Activated CD8-positive, alpha-beta memory T cell treated with anti-CD3 and anti-CD28 coated beads, Interleukin-2, amount 50 U/mL, for 1 hour (primary cell): ENCODE results near the gene MRPL9.
A peak's percentile ranks its signal among the peaks of the same experiment; 100 is the strongest.

Experiments
- DNase-seq: peaks from one replicate; pipeline ENCODE4 v3.0.0-alpha.2; 2020; ENCODE audit errors: extremely low read depth

MRPL9 gene

DNA sequence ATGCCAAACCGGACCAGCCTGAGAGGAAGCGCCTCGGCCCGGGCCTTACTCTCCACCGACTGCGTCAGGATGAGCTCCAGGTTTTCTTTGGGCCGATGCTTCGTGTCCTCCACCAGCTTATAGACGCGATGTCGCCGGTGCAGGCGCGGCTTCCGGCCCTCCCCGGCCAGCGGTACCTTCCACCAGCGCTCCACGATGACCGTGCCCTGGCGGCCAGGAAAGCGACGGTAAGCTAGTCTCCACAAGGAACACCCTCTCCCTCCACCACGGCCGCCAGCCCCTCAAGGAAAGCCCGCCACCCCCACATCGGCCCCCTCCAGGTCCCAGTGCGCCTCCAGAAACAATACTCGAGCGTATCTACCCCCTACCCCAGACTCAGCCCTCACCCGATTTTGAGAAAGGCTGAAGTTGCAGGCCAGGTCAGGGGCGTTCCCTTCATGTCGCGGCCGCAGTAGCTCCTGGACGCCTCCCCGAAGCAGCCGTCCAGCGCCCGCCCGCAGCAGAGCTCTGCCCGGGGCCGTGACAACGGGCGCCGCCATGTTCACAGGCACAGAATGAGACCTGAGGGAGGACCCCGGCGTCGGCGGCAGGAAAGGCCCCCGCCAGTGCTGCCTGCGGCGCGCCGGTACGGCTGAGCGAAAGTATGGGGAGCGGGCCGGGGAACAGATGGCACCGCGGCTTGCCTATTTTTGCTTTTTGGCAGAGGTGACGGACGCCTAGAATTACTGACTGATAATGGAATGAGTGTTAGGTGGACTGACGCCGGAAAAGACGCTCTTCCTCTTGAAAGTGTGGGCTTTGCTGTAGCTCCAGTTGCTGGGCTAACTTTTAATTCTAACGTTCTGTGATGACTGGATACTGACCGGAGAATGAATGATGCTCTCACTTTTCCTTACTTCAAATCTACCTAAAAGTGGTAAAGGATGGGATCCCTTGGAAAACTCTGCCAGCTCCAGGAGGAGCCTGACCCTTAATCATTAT, at the start of gene MRPL9:
Gene MRPL9, minus strand, starts transcription at position 556 of the 981 bp plus-strand sequence. Its CDS starts 17 bp downstream, at position 539.
- peak; percentile 49 for DNase-seq

DNA sequence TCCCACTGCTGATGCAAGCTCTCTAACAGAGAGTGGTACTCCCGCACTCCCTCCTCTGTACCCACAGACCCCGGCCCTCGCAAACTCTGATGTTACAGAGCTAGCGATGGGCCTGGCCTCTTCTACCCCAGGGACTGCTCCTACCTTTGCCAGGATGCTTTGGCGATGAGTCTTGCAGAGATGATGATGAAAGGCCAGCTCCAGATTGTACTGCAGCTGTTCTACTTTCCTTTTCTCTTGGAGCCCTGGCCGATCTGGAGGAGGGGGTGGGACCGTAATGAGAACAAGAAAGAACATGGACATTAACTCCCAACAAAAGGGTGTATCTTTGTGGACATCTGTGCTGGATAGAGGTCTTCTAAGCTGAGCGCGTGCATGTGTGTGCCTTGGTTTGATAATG, 47.9 kb upstream of the MRPL9 start:
- DNase-seq = no peak

- DNase-seq = no peak
Observed at GRCh38 chr1:151809985-151810556, 46.8 kb upstream of the MRPL9 start.

GRCh38 chr1:151809290-151809984, 46.1 kb upstream of the MRPL9 start:
- DNase-seq = no peak

- no peak for DNase-seq
Observed at GRCh38 chr1:151807766-151808165, 44.5 kb upstream of the MRPL9 start.

DNA sequence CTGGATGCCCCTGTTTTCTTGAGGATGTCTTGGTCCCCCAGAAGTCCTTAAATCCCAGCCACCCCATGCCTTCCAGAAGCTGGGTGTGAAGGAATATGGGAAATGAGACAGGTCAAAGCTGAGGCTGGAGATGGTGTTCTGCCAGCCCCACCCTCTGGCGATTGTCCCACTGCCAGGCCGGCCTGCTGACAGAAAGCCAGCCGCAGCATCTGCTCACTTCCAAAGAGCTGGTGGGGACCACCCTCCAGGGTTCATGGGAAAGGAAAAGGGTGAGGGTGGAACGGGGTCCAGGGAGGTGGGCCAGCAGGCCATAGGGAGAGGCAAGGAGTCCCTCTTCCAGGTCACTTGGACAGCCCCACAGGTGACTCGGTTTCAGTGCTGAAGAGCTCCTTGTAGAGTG, 43.8 kb upstream of the MRPL9 start:
- no peak for DNase-seq

GRCh38 chr1:151806170-151806569, 42.9 kb upstream of the MRPL9 start:
- DNase-seq = no peak

GRCh38 chr1:151805066-151805820, 41.9 kb upstream of the MRPL9 start, which contains the start of gene LINGO4:
LINGO4 (minus strand) TSS chr1:151805419; CDS start chr1:151802704, 2,715 bp downstream.
- DNase-seq = no peak

GRCh38 chr1:151803915-151804314, 40.6 kb upstream of the MRPL9 start:
- no peak for DNase-seq

- no peak for DNase-seq
Observed at GRCh38 chr1:151803164-151803563, 39.9 kb upstream of the MRPL9 start.

DNA sequence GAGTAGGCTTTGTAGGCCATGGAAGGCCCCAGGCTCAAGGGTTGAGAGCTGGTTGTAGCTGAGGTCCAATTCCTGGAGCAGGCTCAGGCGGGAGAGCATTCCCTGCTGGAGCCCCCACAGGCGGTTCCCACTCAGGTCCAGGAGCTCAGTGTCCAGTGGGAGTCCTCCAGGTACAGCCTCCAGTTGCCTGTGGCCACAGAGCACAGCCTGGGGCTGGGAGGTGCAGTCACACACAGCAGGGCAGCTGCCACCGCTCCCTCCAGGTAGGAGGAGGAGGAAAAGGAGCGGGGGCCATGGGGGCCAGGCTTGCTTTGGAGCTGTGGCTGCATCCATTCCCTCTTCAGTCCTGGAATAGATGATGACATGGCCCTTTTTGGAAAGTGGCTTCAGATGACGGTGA, 39.1 kb upstream of the MRPL9 start:
- DNase-seq = no peak

- no peak for DNase-seq
Observed at GRCh38 chr1:151801846-151802245, 38.5 kb upstream of the MRPL9 start.

DNA sequence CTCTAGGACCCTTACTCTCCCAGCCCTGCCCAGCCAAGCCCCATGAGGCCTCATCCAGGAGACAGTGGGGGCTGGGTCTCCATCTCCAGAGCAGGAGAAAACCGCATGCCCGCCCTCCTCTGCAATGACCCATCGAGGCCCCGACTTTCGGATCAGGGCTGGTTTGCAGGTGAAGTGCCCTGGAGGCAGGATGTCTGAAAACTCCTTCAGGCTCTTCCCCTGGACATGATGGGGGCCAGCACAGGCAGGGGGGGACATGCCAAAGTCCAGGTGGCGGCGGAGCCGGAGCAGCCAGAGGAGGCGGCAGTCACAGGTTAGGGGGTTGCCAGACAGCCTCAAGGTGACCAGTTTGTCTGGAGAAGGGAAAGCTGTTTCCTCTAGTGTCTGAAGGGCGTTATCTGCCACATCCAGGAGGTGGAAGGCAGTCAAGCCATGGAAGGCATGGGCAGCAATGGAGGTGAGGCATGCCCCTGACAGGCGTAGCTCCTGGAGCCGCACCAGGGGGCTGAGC, 38.1 kb upstream of the MRPL9 start:
- no peak for DNase-seq

GRCh38 chr1:151800830-151801229, 37.5 kb upstream of the MRPL9 start:
- DNase-seq = no peak

- DNase-seq = no peak
Observed at GRCh38 chr1:151799179-151800022, 36.1 kb upstream of the MRPL9 start.

DNA sequence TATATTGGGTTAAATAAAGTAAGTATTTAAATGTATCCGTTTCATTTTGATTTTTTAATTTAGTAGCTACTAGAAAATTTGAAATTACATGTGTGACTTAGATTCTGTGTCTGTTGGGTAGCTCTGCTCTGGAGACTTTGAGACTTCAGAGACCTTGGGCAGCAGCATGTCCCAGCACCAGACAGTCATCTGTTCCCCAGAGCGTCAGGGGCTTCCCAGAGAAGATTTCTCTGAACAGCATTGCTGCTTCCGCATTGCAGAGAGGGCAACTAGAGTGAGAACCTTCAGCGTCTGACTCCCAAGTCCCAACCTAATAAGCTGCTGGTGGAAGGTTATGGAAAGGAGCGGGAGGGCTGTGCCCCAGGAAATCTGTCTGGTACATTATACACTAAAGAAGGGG, 35.3 kb upstream of the MRPL9 start:
- no peak for DNase-seq

DNA sequence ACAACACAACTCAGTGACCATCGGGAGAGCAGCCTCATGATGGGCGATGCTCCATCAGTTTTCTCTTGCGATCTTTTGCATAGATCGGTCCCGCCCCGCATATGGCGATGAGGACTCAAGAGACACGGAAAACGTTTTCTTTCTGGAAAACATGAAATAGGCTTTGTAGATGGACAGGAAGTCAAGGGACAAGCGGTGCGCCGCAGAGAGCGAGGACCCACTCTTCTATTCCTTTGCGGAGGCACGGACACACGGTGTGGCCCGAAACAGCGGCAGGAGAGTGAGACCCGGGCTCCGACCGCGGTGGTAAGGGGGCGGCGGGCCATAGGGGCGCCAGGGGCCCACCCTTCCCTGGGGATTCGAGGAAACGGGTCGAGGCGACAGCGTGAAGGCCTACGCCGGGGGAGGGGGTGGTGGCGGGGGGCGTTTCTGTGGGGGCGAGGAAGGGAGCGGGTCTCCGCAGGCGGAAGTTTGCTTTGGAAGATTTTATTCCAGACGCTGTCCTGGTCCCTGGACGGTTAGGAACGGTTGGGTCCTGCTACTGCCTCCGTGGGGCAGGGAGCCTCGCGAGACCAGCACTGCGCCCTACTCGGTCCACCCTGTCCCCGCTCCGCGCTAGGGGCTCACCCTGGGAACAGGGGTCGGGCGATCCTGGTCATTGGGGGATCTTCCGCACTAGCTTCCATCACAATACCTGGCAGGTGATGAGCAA, 27.8 kb upstream of the MRPL9 start:
- DNase-seq = no peak

DNA sequence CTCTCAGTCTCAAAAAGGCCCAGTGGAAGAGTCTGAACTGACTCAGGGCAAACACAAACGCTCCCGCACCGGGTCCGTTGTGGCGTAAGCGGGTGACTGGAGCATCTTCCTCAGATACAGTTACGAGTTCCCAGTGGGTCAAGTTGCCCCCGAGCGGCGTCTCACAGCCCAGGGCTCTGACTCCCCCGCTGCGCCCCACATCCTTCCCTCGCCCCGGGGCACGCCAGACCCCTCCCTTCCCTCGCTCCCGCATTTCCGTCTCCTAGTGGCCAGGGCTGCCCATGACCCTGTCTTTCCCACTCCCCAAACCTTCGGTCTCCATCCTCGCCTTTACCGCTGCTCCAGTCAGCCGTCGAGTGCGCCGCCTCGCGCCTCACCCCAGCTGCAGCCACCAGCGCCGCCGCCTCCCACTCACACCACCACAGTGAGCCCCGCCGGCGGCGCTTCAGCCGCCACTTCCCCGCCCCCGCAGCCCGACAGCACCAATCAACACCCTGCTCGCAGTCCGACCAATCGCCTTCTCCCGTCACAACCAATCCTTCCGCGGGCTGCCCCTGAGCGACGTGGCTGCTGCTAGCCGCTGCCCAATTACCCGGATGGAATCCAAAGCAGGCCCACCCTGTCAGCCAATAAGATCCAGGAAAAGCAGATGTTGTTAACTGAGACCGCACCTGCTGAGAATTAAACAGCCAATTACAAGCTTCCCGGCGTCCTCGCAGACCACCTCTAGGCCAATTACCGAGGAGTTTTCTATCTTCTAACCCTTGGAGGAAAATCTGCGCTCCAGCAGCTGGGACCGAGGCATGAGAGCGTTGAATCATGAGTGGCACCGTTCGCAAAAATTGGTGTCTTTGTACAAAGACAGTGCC, 27.0 kb upstream of the MRPL9 start, which contains the start of gene TDRKH:
Gene TDRKH, minus strand, starts transcription at position 430 of the 869 bp plus-strand sequence. CDS start 7,478 bp downstream, outside the sequence.
- peak; percentile 97 for DNase-seq

DNA sequence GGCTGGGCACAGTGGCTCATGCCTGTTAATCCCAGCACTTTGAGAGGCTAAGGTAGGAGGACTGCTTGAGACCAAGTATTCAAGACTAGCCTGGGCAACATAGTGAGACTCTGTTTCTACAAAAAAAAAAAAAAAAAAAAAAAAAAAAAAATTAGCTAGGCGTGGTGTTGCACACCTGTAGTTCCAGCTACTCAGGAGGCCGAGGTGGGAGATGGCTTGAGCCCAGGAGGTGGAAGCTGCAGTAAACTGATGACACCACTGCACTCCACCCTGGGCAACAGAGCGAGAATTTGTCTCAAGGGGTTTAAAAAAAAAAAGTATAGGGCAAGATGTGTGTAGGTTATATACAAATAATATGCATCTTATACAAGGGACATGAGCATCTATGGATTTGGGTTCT, 24.4 kb upstream of the MRPL9 start:
- DNase-seq = no peak
